ENCODE results near the gene GRM1. TPM values are rescaled to one million over a fixed set of nuclear protein-coding genes. Genes with fewer than 3 reads are reported as not detected.
A peak's percentile ranks its signal among the peaks of the same experiment; 100 is the strongest.

Gene GRM1
- 0.39 and 0.43 TPM in 2 replicates for total RNA-seq (ENCODE audit: low replicate concordance)
- long read RNA-seq = 0 reads

DNA sequence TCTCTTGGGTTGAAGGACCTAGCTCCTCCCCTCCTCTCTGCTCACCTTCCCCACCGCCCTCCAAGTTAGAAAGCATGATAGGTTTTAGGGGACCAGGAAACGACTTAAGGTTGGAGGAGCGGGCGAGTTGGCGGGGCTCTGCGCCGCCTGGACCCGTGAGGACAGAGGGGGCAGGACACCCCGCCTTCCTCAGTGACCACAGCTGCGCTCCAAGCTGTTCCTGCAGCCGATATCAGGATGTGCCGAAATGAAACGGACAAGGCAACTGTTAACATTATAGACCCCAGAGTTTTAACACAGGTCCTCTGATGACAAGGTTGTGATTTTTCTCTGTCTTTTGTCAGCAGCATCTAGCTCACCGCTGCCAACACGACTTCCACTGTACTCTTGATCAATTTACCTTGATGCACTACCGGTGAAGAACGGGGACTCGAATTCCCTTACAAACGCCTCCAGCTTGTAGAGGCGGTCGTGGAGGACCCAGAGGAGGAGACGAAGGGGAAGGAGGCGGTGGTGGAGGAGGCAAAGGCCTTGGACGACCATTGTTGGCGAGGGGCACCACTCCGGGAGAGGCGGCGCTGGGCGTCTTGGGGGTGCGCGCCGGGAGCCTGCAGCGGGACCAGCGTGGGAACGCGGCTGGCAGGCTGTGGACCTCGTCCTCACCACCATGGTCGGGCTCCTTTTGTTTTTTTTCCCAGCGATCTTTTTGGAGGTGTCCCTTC lies at the start of gene GRM1:
Gene GRM1, plus strand, starts transcription at position 212 of the 722 bp plus-strand sequence. Its CDS starts 456 bp downstream, at position 668.
- no peak for DNase-seq (ENCODE audit: extremely low spot score, unreplicated experiment)
- Mint-ChIP-seq H3K27ac (no peak within 1 kb of the TSS), H3K9me3 (no peaks in the 10 kb centered on the region), H3K27me3 (peaks cover 69% of the 10 kb centered on the region), H3K36me3 (no peaks in the 10 kb centered on the region), H3K4me1 (ENCODE audit: unreplicated experiment) (no peaks in the 10 kb centered on the region), H3K4me3 (peak within 1 kb of the TSS; percentile 73)
- TF ChIP-seq, protein P1, sequence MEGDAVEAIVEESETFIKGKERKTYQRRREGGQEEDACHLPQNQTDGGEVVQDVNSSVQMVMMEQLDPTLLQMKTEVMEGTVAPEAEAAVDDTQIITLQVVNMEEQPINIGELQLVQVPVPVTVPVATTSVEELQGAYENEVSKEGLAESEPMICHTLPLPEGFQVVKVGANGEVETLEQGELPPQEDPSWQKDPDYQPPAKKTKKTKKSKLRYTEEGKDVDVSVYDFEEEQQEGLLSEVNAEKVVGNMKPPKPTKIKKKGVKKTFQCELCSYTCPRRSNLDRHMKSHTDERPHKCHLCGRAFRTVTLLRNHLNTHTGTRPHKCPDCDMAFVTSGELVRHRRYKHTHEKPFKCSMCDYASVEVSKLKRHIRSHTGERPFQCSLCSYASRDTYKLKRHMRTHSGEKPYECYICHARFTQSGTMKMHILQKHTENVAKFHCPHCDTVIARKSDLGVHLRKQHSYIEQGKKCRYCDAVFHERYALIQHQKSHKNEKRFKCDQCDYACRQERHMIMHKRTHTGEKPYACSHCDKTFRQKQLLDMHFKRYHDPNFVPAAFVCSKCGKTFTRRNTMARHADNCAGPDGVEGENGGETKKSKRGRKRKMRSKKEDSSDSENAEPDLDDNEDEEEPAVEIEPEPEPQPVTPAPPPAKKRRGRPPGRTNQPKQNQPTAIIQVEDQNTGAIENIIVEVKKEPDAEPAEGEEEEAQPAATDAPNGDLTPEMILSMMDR (conservative IDR thresholded peaks at IDR 0.05) = no peak

DNA sequence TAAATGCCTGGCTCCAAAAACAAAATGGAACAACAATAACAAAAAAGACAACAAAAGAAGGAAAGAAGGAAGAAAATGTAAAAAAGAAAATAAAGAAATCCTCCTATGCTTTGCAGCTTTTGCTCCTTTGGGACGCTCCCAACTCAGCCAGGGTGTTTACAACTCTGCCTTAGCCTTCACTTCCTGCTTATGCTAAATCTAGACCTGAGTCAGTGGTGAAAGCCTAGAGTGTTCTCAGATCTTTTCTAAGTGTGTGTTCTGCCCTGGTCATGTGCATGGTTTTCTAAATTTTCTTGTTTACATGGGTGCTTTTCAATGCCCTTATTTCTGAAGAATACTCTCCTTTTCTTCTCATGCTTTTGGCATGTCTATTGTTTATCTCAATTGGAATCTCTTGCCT lies 19.5 kb upstream of the GRM1 start:
- no peak overlapping the region for H3K4me3 Mint-ChIP-seq
- H3K4me1 Mint-ChIP-seq (ENCODE audit: unreplicated experiment) = no peaks in the 10 kb centered on the region
- H3K27me3 Mint-ChIP-seq = no peaks in the 10 kb centered on the region
- TF ChIP-seq, protein P1 (conservative IDR thresholded peaks at IDR 0.05) = no peak
- H3K36me3 Mint-ChIP-seq = no peaks in the 10 kb centered on the region
- DNase-seq (ENCODE audit: extremely low spot score, unreplicated experiment) = no peak
- H3K9me3 Mint-ChIP-seq = no peaks in the 10 kb centered on the region
- H3K27ac Mint-ChIP-seq = no peak overlapping the region

DNA sequence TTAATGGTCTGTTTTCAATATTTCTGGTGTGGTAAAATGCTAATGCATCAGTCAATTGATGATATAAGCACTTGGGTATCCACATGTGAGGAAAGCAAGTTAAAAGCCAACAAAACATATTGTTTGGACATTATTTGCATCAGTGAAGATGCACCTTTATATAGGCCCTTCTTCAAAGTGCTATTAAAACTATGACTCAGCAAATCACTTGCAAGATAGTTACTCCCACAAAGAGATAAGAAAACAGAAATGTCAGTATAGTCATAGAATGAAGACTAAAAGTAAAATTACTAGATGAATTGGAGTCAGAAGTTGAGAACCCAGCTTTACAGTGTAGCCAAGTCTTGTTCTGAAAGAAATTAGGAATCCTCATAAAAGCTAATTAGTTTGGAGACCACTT lies 14.6 kb upstream of the GRM1 start:
- no peak for DNase-seq (ENCODE audit: extremely low spot score, unreplicated experiment)
- Mint-ChIP-seq H3K27me3 (peaks cover 10% of the 10 kb centered on the region), H3K36me3 (no peaks in the 10 kb centered on the region), H3K9me3 (no peaks in the 10 kb centered on the region), H3K4me3 (no peak overlapping the region), H3K27ac (no peak overlapping the region), H3K4me1 (ENCODE audit: unreplicated experiment) (no peaks in the 10 kb centered on the region)
- TF ChIP-seq, protein P1 (conservative IDR thresholded peaks at IDR 0.05) = no peak

DNA sequence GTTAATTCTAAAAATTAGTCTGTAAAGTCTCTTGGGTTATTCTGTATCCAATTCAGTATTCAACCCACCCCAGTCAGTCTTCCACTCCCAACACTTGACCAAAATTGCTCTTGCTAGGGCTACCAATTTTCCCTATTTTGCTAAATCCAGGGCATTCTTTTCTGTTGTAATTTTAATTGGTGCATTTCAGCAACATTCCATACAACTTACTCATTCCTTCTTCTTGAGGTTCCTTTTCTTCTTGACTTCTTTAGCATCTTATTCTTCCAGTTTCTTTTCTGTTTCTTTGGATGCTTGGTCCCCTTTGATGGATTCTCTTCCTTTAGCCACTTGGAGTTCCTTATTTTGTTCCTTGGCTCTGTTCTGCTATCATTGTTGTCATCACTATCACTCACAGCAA lies 11.2 kb upstream of the GRM1 start:
- H3K4me3 Mint-ChIP-seq = no peak overlapping the region
- no peak overlapping the region for H3K27ac Mint-ChIP-seq
- H3K36me3 Mint-ChIP-seq = no peaks in the 10 kb centered on the region
- H3K4me1 Mint-ChIP-seq (ENCODE audit: unreplicated experiment) = no peaks in the 10 kb centered on the region
- H3K9me3 Mint-ChIP-seq = no peaks in the 10 kb centered on the region
- no peak for DNase-seq (ENCODE audit: extremely low spot score, unreplicated experiment)
- peaks cover 16% of the 10 kb centered on the region for H3K27me3 Mint-ChIP-seq
- TF ChIP-seq, protein P1 (conservative IDR thresholded peaks at IDR 0.05) = no peak

DNA sequence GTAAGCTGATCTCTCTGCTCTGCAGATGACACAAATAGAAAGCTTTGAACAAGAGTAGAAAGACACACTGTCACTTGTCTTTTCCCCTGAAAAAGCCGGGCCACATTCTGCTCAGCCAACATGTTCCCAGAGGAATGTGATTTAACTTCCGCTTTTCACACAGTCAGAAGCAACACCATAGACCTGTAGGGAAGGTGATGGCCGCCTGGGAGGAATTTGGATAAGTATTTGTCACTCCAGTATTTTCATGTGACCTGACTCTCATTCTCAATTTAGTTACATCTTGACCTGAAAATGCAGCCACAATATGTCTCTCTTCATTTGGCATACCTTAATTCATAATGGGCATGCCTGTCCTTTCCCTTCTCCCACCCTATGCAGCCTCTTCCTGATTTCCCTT lies 2.0 kb upstream of the GRM1 start:
- Mint-ChIP-seq H3K36me3 (no peaks in the 10 kb centered on the region), H3K27me3 (peaks cover 70% of the 10 kb centered on the region), H3K4me3 (no peak overlapping the region), H3K27ac (no peak overlapping the region), H3K4me1 (ENCODE audit: unreplicated experiment) (no peaks in the 10 kb centered on the region), H3K9me3 (no peaks in the 10 kb centered on the region)
- TF ChIP-seq, protein P1 (conservative IDR thresholded peaks at IDR 0.05) = no peak
- no peak for DNase-seq (ENCODE audit: extremely low spot score, unreplicated experiment)
